Stimulated activated naive CD4-positive, alpha-beta T cell treated with Interleukin-2 at 50 U/mL for 16 hours (primary cell): ENCODE measurements around the gene BNIP3.
"Not testable (repeated sequence)": the region's sequence is repeated elsewhere in the genome, so short reads cannot be mapped to it uniquely, and the experiment has no call there.

Source experiments
- DNase-seq: peaks from one replicate; lab custom pipeline; 2025; lab: John Stamatoyannopoulos, UW

The BNIP3 gene

DNA sequence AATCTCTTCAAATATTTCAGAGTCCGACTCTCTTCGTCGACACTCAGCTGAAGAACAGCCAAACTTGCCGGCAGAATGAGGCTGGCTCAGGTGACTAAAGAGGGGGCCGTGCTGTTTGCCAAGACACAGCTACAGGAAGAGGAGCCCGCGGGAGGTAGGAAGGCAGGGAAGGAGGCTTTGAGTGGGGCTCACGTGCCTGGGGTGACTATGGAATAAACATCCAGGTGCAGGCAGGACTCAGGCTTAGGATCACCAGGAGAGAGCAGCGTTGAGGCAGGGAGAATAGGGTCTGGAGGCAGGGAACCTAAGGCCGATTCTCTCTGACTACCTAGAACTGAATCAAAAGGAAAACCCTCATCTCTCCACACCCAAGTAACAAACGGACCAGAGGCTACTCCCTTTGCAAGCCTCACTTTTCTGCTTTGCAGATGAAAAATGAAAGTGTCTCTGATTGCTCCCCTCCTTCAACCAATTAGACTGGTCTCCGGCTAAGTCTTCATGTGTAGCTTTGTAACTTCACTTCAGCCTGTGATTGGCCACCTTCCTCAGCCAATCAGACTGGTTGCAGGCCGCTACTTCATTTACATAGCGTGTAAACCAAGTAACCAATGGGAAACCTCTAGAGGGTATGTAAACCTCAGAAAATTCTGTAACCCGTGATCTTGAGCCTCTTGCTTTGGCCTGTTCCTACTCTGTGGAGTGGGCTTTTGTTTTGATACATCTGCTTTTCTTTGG is 19.7 kb upstream of the BNIP3 start:
- no peak for DNase-seq

DNA sequence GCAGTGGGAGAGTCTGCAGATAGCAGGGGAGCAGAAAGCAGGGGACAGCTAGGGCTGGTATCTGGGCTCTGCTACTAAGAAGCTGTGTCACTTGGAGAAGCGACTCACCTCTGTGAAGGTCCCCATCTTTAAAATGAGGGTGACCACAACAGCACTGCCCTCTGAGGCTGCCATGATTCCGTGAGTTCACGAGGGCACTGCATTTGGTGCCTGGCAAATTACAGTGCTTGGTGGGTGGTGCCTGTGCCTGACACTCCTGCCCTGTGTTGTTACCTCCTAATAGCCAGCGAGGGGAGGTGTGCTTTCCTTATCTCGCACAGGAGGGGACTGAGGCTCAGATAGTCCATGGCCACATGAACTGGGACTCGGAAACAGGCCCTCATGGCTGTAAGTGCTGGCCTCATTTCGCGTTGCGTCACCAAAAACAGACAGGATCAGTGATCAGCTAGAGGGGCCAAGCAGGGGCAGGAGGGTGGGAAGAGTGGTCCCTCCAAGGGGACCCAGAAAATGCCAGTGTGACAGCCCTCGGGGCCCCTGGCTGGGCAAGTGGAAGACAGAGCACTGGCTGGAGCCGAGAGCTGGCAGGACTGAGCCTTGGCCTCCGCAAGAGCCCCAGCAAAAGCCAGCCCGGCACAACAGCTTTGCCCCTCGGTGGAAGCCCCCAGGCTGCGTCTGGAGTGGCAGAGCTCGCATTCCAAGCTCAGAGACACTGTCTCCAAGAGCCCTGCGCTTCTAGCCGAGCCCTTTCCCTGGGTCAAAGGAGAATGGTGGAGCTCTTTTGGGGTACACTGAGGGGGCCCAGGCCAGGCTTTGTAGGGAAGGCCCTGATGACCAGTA is 17.3 kb upstream of the BNIP3 start:
- no peak for DNase-seq

DNA sequence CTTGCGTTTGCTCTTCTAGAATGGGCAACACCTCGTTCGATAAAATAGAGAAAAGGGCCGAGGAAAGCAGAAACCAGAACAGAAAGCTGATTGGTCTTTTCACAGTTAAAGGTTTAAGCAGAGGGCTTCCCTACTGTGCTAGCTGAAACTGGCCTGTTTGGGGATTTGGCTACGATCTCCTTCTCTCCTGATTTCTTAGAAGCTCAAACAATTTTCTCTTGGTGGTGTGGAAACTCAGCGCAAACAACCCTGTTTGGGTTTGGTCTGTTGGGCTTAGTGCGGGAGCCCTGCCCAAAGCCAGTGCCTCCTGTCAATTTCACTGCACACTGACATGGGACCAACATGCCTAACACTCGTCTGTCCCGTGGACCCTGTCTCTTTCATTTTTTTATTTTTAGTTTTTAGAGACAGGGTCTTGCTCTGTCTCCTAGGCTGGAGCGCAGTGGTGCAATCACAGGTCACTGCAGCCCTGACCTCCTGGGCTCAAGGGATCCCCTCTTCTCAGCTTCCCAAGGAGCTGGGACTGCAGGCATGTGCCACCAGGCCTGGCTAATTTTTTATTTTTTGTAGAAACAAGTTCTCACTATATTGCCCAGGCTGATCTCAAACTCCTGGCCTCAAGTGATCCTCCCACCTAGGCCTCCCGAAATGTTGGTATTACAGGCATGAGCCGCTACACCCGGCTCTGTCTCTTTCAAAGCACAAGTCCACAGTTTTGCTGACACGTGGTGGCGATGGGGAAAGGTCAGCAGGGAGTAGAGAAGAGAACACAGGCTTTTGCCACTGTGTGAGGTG is 16.5 kb upstream of the BNIP3 start:
- DNase-seq = no peak

DNA sequence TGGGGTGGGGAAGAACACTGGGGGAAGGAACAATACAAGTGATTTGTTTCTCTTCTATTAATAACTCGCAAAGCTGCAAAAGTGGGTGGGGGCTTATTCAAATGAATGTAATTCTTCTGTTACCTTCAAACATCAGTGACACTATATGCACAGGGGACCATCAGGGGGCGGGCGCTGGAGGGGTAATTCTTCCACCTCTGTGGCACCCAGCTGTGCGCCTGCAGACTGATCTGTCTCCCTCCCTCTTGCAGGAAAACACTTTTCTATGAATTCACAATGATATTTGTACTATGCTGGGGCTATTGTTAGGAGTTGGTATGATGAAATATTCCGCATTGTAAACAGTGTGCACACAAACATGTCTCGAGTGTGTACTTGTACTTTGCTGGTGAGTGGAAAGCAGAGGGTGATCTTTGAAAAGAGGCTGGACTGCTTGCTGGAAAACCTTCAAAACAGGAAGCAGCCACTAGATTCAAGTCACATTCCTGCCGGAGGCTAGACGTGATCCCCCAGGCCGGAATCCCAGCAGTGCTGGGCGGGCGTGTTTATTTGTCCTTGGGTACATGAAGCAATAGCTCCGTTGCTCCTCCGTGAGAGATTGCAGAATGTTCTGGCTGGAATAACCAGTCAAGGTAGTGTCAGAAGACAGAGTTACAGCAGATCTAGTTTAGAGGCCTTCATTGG is 15.8 kb upstream of the BNIP3 start:
- no peak for DNase-seq

DNA sequence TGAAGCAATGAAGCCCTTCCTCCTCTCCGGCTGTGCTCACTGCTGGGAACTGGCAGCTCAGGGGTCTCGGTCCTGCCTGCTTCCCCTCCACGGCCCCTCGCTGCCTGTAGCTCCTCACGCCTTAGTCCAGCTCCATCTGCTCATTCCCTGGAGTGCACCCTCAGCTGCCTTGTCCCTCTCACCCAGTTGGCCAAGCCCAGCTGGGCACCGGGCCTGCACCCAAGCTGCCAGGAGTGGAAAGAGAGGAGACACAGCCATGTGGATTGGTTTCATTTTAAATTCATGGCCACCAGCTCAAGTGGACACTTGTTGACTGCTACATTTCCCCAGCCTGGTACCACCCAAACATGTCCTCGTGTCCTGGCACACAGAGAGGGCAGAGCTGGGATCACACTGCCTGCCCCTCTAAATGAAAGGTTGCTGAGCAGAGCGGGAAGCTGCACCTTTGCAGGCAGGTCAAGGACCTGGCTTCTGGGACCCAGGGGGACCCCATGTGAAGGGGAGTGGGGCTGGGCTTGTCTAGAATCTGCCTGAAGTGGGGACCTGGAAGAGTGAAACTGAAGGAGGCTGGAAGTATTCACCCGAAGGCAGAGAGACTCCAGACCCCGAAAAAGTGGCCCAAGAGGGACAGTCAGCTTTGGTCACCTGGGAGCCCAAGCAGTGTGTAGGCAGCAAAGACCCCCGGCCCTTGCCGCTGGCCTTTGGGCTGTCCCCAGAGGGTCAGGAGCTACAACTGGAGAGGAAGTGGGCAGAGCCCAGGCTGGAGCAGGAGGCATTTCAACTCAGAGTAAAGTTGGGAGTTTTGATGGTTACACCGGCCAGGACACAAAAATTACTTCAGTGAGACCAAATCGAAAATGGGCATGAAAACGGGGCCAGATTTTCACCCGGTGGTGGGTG is 15.0 kb upstream of the BNIP3 start:
- DNase-seq = no peak

DNA sequence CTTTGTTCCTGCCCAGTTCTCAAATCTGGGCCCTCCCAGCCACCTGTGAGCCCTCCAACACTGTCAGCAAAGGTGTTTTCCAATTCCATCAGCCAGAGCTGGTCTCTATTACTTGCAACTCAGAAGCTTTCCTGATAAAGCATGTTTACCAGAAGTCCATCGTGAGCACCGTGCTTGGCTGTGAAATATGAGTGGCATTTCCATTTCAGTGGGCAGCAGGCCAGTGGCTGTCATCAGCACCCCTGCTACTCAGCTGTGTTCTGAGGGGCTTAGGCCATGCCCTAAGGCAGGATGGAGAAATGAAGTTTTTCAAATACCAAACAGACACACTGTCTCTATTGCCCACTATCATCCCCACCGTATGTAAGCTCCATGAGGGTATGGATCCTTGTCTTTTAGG is 12.7 kb upstream of the BNIP3 start:
- no peak for DNase-seq

DNA sequence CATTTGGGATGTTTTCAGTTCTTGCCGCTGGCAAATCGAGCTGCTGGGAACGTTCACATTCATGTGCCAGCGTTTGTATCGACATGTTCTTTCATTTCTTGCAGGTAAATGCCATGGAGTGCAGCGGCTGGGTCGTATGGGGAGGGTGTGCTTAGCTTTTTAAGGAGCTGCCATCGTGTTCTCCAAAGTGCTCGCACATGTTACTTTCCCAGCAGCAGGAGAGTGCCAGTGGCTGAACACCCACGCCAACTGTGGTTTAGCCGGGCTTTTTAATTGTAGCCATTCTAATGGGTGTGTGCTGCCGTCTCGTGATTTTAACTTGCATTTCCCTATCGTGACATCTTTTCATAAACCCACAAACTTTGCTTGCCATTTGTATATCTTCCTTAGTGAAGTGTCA is 11.6 kb upstream of the BNIP3 start:
- no peak for DNase-seq

DNA sequence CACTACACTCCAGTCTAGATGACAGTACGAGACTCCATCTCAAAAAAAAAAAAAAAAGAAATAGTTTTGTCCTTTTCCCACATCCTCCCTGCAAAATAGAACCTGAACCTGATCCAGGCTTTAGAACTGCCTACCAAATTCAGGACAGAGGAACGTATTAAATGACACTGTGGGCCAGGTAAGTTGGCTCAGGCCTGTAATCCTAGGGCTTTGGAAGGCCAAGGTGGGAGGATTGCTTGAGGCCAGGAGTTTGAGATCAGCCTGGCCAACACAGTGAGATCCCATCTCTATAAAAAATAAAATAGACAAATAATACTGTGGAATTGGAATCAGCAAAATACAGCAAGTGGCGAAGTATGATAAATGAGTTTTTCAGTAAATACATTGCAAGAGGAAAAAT is 10.0 kb upstream of the BNIP3 start:
- DNase-seq = no peak

DNA sequence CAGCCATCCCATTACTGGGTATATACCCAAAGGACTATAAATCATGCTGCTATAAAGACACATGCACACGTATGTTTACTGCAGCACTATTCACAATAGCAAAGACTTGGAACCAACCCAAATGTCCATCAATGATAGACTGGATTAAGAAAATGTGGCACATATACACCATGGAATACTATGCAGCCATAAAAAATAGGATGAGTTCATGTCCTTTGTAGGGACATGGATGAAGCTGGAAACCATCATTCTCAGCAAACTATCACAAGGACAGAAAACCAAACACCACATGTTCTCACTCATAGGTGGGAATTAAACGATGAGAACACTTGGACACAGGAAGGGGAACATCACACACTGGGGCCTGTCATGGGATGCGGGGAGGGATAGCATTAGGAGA is 6.1 kb upstream of the BNIP3 start:
- DNase-seq = not testable (repeated sequence)

DNA sequence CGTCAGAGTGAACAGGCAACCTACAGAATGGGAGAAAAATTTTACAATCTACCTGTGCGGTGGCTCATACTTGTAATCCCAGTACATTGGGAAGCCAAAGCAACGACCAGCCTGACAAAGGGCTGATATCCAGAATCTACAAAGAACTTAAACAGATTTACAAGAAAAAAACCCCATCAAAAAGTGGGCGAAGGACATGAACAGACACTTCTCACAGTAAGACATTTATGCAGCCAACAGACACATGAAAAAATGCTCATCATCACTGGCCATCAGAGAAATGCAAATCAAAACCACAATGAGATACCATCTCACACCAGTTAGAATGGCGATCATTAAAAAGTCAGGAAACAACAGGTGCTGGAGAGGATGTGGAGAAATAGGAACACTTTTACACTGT is 5.6 kb upstream of the BNIP3 start:
- not testable (repeated sequence) for DNase-seq

DNA sequence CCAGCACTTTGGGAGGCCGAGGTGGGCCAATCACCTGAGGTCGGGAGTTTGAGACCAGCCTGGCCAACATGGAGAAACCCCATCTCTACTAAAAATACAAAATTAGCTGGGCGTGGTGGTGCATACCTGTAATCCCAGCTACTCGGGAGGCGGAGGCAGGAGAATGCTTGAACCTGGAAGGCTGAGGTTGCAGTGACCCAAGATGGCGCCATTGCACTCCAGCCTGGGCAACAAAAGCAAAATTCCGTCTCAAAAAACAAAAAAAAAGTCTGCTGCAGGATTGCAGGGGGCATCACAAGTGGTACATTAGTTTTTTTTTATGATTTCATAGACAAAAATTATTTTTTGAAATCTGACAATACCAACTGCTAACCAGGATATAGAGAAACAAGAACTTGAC is 5.1 kb upstream of the BNIP3 start:
- not testable (repeated sequence) for DNase-seq

DNA sequence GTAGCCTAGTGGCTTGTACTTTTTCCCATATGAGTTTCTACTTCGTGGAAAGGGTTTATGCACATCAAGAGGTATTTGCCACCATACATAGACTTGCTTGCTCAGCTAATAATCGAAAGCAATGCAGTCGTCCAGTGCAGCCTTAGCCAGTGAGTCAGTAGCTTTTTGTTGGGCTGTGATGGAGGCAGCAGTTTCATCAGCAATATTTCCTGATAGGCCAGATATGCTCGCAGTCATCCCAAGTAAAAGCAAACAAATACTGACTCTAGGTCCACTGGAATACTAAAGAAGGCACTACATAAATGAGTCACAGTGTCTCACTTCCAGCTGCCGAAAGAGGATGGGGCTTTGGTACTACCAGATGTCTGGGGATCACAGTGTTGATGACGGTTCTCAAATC is 2.1 kb upstream of the BNIP3 start:
- no peak for DNase-seq

DNA sequence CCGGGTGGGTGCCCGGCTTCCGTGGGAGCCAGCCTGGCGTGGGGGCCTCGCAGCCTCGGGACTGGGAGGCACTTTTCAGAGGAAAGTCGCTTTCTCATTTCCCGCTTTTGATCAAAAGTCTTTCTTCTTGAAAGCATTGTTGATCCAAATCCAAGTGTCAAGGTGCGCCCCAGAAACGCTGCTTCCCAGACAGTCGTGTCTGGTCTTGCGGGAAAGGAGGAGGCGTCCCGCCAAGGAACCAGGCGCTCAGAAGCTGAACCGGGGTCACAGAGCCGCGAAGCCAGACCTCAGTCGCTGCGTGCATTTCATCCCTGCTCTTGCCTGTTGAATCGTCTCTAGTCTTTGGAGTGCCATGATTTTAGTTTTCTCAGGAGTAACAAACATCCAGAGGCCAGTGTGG is 1.1 kb upstream of the BNIP3 start:
- DNase-seq = no peak

DNA sequence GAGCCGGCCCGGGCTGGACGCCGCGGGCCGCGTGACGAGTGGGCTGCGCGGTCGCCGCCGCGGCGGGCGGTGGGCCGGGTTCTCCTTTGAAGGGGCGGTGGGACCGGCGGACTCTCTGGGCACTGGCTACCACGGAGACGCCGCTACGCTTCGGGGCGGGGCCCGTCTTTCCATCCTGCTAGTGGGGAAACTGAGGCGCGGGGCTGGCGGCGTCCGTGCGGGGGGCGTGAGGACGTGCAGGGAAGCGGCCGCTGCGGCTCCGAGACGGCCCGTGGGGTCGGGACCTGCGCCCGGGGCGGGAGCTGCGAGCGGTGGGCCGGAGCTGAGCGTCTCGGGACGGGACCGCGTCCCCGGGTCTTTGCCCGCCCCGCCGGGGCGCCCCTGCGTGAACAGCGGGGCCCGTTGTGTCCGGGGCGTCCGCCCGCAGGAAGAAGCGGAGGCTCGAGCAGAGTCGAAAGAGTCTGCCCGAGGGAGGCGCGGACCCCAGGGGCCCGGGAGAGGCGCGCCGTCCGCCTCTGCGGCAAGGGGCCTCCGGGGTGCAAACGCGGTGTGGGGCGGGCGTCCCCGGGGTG is 548 bp upstream of the BNIP3 start:
- no peak for DNase-seq

DNA sequence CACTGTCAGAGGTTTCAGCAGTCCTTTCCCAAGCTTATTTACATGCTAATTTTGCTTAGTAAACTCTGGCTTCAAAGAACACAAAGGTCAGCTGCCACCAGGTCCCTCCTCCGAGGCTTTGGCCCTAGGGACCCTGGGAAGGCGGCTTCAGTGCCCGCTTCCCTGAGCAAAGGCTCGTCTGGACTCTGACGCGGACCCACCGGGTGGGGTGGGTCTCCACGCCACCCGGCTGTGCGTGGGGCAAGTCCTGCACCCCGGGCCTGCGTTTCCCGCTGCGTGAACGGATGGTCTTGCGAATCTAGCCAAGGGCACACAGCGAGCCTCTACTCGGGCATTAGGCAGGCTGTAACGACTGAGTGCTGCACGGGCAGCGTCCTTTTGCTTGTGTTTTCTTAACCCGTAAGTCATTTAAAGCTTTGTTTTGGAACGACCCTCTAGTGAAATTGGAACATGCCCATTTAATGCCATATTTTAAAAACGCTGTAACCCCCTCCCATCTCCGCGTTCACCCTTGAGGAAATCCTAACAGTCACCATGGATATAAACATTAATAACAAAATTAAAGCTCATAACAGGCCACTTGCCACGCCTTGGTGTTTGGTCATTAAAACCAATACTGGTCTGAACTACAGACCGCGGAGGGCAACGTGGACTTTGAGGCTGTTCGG is 828 bp downstream of the BNIP3 start:
- no peak for DNase-seq

DNA sequence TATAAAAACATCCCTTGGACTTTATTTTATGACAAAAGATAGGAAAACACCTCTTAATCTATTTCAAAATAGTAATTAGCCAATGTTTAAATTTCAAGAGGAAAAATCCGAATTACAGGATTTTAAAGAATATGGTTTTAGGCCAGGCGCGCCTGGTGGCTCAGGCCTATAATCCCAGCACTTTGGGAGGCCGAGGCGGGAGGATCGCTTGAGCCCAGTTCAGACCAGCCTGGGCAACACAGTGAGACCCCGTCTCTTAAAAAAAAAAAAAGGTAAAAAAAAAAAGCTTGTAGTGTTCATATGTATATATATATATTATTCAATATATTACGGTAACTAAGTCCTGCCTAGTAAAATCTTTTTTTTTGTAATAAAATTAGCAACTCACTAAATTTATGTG is 1.4 kb downstream of the BNIP3 start:
- no peak for DNase-seq

DNA sequence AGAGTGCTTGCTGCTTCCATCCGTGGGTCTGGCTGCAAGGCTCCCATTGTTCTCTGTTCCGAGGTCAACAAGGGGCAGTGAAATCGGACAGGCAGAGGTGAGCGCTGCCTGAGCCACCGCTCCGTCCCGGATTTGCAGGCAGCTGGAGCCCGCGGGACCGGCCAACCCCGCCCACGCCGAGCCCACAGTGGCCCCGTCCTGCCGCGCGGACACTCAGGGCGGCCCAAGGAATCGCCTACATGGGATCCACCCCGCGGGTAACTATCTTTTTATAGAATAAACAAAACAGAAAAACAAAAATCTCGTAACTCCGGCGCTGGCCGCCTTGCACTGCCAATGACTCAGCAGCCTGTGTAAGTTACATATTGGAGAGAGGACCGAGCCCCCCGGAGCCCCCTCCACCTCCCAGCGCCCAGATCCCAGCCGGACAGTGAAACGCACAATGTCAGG is 1.9 kb downstream of the BNIP3 start:
- DNase-seq = no peak

DNA sequence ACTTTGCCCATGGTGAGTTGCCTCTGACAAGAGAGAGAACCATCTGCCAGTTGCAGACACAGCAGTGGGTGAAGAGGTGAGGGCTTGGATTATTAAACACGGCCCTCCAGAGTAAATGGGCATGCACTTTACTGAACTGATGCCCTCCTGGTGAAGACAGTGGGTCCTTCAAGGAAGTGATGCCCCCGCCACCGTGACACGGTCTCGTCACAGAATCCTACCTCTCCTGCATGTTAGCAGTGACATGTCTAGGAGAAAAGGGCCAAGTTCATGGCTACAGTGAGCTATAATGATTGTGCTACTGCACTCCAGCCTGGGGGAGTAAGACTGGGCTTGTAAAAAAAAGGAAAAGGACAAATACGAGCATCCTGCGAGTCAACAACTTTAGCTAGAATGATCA is 2.4 kb downstream of the BNIP3 start:
- no peak for DNase-seq

DNA sequence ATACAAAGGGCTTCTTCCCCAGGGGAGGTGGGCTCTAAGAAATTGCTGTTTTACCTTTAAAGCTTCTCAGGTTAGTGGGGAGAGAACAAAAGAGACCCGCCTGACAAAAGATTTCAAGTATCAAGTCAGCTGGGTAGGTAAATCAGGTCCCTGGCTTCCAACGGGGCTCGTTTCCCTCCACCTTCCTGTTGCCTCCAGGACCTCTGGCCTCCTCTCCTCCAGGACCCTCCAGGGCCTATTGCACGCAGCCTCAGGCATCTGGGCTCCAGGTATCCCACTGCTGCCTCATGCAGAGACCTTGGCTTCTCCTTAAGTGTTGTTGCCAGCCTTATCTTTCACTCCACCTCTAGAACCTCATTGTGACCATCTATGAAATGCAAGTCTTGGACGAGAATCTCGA is 2.9 kb downstream of the BNIP3 start:
- no peak for DNase-seq

DNA sequence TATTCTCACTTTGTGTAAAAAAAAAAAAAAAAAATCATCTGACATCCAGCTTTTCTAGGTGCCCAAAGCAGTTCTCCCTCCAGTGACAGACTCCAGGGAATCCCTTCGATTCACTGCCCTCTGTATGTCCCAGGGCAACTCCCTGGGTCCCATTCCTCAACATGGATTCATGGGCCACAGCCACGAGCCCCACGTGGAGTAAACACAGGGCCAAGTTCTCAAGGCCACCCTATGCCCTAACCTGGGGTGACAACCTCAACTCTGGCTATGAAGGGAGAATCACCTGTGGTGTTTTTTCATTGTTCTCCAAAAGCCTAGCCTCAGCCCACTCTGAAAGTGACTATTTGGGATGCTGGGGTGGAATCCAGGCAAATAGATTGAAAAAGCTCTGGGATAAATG is 3.4 kb downstream of the BNIP3 start:
- DNase-seq = no peak
